IMR-90 (cell line): ENCODE measurements around the gene KNTC1. TPM values are rescaled to one million over a fixed set of nuclear protein-coding genes. Genes with fewer than 3 reads are reported as not detected.

Experiments
- ATAC-seq: fragments of 200-7000 bp; cut with Tn5 transposase; 2 replicates; pipeline ENCODE4 v1.9.1; 2020; ENCODE audit warnings: low read depth, mild to moderate bottlenecking, moderate library complexity
- BruUV-seq: library from RNA; stranded (reverse); fragments of 400-500 nt; replicated peaks from 2 replicates; lab custom pipeline; 2021; lab: Mats Ljungman, UMichigan
- CTCF ChIA-PET: fragments of 300-600 bp; formaldehyde crosslinking; extraction: SDS; loops from one replicate; lab custom pipeline; 2021; ENCODE audit warnings: antibody characterized with exemption; lab: Yijun Ruan, JAX
- POLR2A ChIA-PET: fragments of 300-600 bp; sonication (Branson Sonifier 250); formaldehyde crosslinking; loops from one replicate; lab custom pipeline; 2022; ENCODE audit warnings: antibody characterized with exemption; ENCODE audit not compliant: unreplicated experiment; lab: Charles Lee
- DNase-seq: peaks from one replicate; pipeline ENCODE4 v3.0.0; 2013
- H2AFZ ChIP-seq: replicated peaks from 2 replicates; pipeline ENCODE3; 2013; ENCODE audit warnings: low read length, mild to moderate bottlenecking; ENCODE audit not compliant: poor library complexity
- H2AK5ac ChIP-seq: 2 replicates; pipeline ENCODE4 v1.6.1; 2013; ENCODE audit warnings: low read depth, low read length, inconsistent platforms
- H2AK9ac ChIP-seq: replicated peaks from 2 replicates; pipeline ENCODE3; 2013; ENCODE audit warnings: mild to moderate bottlenecking, low read depth, low read length, moderate library complexity; ENCODE audit not compliant: poor library complexity
- H2BK120ac ChIP-seq: 2 replicates; pipeline ENCODE4 v1.6.1; 2013; ENCODE audit warnings: low read depth, low read length, inconsistent platforms
- H2BK15ac ChIP-seq: 3 replicates; pipeline ENCODE4 v1.6.1; 2013; ENCODE audit warnings: low read depth, low read length, inconsistent platforms
- H2BK20ac ChIP-seq: 2 replicates; pipeline ENCODE4 v1.6.1; 2013; ENCODE audit warnings: low read depth, mild to moderate bottlenecking, inconsistent platforms, low read length, moderate library complexity
- H2BK5ac ChIP-seq: 2 replicates; pipeline ENCODE4 v1.6.1; 2013; ENCODE audit warnings: mild to moderate bottlenecking, low read depth, low read length, inconsistent platforms; ENCODE audit not compliant: poor library complexity, severe bottlenecking
- H3K14ac ChIP-seq: replicated peaks from 2 replicates; pipeline ENCODE4 v1.6.1; 2013; ENCODE audit warnings: low read depth, low read length, inconsistent platforms
- H3K18ac ChIP-seq: 2 replicates; pipeline ENCODE4 v1.6.1; 2013; ENCODE audit warnings: low read depth, low read length, control low read depth
- H3K23ac ChIP-seq: 2 replicates; pipeline ENCODE4 v1.6.1; 2013; ENCODE audit warnings: low read depth, low read length, inconsistent platforms
- H3K27ac ChIP-seq: 2 replicates; pipeline ENCODE4 v1.5.1; 2013; ENCODE audit warnings: mild to moderate bottlenecking, control low read depth, low read length; ENCODE audit not compliant: insufficient read depth
- H3K27me3 ChIP-seq: 2 replicates; pipeline ENCODE4 v1.6.1; 2013; ENCODE audit warnings: low read length; ENCODE audit not compliant: control insufficient read depth, insufficient read depth
- H3K36me3 ChIP-seq: 2 replicates; pipeline ENCODE4 v1.6.1; 2013; ENCODE audit warnings: low read length, mixed read lengths; ENCODE audit not compliant: control insufficient read depth, insufficient read depth
- H3K4ac ChIP-seq: 2 replicates; pipeline ENCODE4 v1.6.1; 2013; ENCODE audit warnings: low read depth, low read length, inconsistent platforms
- H3K4me1 ChIP-seq: 2 replicates; pipeline ENCODE4 v1.6.1; 2013; ENCODE audit warnings: low read length, mixed read lengths; ENCODE audit not compliant: control insufficient read depth, insufficient read depth
- H3K4me2 ChIP-seq: 2 replicates; pipeline ENCODE4 v1.6.1; 2013; ENCODE audit warnings: low read depth, mild to moderate bottlenecking, control low read depth, low read length, moderate library complexity
- H3K4me3 ChIP-seq: 2 replicates; pipeline ENCODE4 v1.5.1; 2013; ENCODE audit warnings: low read depth, mild to moderate bottlenecking, control low read depth, low read length, moderate library complexity; ENCODE audit not compliant: insufficient read depth
- H3K56ac ChIP-seq: 2 replicates; pipeline ENCODE4 v1.6.1; 2013; ENCODE audit warnings: low read length, inconsistent platforms; ENCODE audit not compliant: insufficient read depth; ENCODE audit errors: extremely low read depth
- H3K79me1 ChIP-seq, 2 experiments: 2 replicates each; pipeline ENCODE4 v1.6.1; 2013; ENCODE audit warnings: low read length in 2 of 2, inconsistent platforms in 1 of 2, low read depth in 1 of 2
- H3K9ac ChIP-seq: 2 replicates; pipeline ENCODE4 v1.6.1; 2013; ENCODE audit warnings: low read depth, low read length, control low read depth
- H3K9me1 ChIP-seq: 2 replicates; pipeline ENCODE4 v1.6.1; 2013; ENCODE audit warnings: low read length, inconsistent platforms; ENCODE audit not compliant: insufficient read depth
- H3K9me3 ChIP-seq: 2 replicates; pipeline ENCODE4 v1.6.1; 2013; ENCODE audit warnings: low read length; ENCODE audit not compliant: control insufficient read depth, insufficient read depth
- H4K20me1 ChIP-seq: 2 replicates; pipeline ENCODE4 v1.6.1; 2013; ENCODE audit warnings: low read length, inconsistent platforms; ENCODE audit not compliant: insufficient read depth
- H4K5ac ChIP-seq: 2 replicates; pipeline ENCODE4 v1.6.1; 2013; ENCODE audit warnings: mild to moderate bottlenecking, low read depth, low read length, control low read depth
- H4K8ac ChIP-seq, 2 experiments: 2 replicates each; pipeline ENCODE4 v1.6.1; 2013; ENCODE audit warnings: low read depth in 2 of 2, low read length in 2 of 2, control low read depth in 1 of 2, inconsistent platforms in 1 of 2
- H4K91ac ChIP-seq: 2 replicates; pipeline ENCODE4 v1.6.1; 2013; ENCODE audit warnings: low read depth, low read length, inconsistent platforms; ENCODE audit not compliant: insufficient read depth
- CEBPB ChIP-seq: IDR thresholded peaks from 2 replicates; pipeline ENCODE4 v1.6.1; 2012; ENCODE audit warnings: low read depth, low read length, improper control_type of control experiment
- USF2 ChIP-seq: fragments of 150-350 bp; IDR thresholded peaks from 2 replicates; pipeline ENCODE4 v1.6.1; 2017; ENCODE audit warnings: mild to moderate bottlenecking, antibody characterized with exemption, low read length, low read depth
- WGBS, 2 experiments: methylation state at CpG; one replicate each; pipeline versions ENCODE4 v1.1.5 to v1.1.7; 2013; ENCODE audit warnings: missing lambda C conversion rate in 2 of 2; ENCODE audit not compliant: insufficient read length in 1 of 2; ENCODE audit errors: extremely low coverage in 2 of 2; 5-methylcytosine and 5-hydroxymethylcytosine counted together
- dilution Hi-C: fragments of 300-500 bp; cut with HindIII; formaldehyde crosslinking; loops from one replicate; pipeline ENCODE4 v1.14.3; 2018; ENCODE audit warnings: low sequenced_read_pairs; ENCODE audit not compliant: unreplicated experiment
- in situ Hi-C: fragments of 300-500 bp; cut with MboI; formaldehyde crosslinking; loops from 3 replicates; pipeline ENCODE4 v1.14.3; 2019; ENCODE audit warnings: low sequenced_read_pairs, inconsistent platforms, mixed read lengths
- intact Hi-C: fragments of 100-400 bp; cut with micrococcal nuclease; formaldehyde crosslinking; loops from 2 replicates; pipeline ENCODE4 v1.10.0; 2022
- polyA plus RNA-seq, 3 experiments: library from polyadenylated mRNA; depleted of rRNA; stranded (reverse); fragments of >200 nt; gene quantifications; 2 replicates each; pipeline ENCODE4 v1.2.3, GENCODE V29; 2012; ENCODE audit warnings: low replicate concordance in 1 of 3
- total RNA-seq: library from RNA; depleted of rRNA; stranded (reverse); fragments of >200 nt; gene quantifications from 2 replicates; pipeline ENCODE4 v1.2.3, GENCODE V29; 2012

KNTC1 gene
- total and polyA plus RNA-seq, 2 of the 4 experiments (the other 2 are of a cell fraction), result 16.6 to 23.7 TPM

DNA sequence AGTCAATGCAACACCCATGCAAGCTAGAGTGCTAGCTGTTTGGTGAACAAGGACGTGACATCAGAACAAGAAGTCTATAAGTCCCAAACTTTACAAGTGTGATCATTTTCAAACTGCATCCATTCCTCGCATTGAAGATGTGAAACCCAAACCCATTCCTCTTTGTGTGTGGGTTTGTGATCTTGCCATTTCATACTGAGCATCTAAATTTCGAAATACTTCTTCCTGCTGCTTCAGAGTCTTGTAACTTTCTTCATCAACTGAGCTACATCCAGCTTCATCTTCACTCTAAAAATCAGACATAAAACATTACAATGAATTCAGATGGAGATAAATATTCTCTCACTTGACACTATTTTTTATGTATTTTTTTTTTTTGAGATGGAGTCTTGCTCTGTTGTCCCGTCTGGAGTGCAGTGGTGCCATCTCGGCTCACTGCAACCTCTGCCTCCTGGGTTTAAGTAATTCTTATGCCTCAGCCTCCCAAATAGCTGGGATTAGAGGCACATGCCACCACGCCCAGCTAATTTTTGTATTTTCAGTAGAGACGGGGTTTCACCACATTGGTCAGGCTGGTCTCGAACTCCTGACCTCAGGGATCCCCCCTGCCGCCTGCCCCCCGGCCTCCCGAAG is 21.5 kb upstream of the KNTC1 start:
- no peak overlapping the region for H2BK120ac ChIP-seq
- H2BK20ac ChIP-seq, result no peak overlapping the region
- no peak overlapping the region for H3K14ac ChIP-seq
- no peak overlapping the region for H4K5ac ChIP-seq
- no peak overlapping the region for H3K23ac ChIP-seq
- peaks cover 14 to 25% of the 10 kb centered on the region in 2 experiments; a peak in 3 of 4 replicates for H3K79me1 ChIP-seq
- no peak overlapping the region for H3K4me3 ChIP-seq
- TF ChIP-seq USF2 (no peak), CEBPB (peak; percentile 55)
- no peaks in the 10 kb centered on the region for H3K4me1 ChIP-seq
- H4K91ac ChIP-seq, result no peak overlapping the region
- in situ Hi-C loops, result no loop called here
- H2BK5ac ChIP-seq, result no peak overlapping the region
- BruUV-seq, result no TSS peak
- no peak overlapping the region for H3K9ac ChIP-seq
- H3K4ac ChIP-seq, result no peak overlapping the region
- H4K8ac ChIP-seq, result no peak overlapping the region
- H2AK5ac ChIP-seq, result no peak overlapping the region
- no peaks in the 10 kb centered on the region for H3K27me3 ChIP-seq
- WGBS, 2 experiments, result 90% methylated on average over 4 of the region's 11 CpGs; no CpG with 5 or more reads in 1 of the 2 experiments
- no peak overlapping the region for H3K27ac ChIP-seq
- intact Hi-C loops, result no loop called here
- H2AK9ac ChIP-seq, result no peak overlapping the region
- no peak for ATAC-seq
- no peak overlapping the region for H2BK15ac ChIP-seq
- ChIA-PET CTCF (no interaction called here), POLR2A (no interaction called here)
- no peak overlapping the region for H3K56ac ChIP-seq
- H3K4me2 ChIP-seq, result no peak overlapping the region
- no peak overlapping the region for H3K18ac ChIP-seq
- no peaks in the 10 kb centered on the region for H3K9me3 ChIP-seq
- dilution Hi-C loops, result no loop called here
- H3K36me3 ChIP-seq, result peaks cover 57% of the 10 kb centered on the region
- H3K9me1 ChIP-seq, result 0 out of 2 replicates have a peak, but pooled peaks cover 2% of the 10 kb centered on the region
- peak; percentile 6 for DNase-seq
- H2AFZ ChIP-seq, result no peak overlapping the region
- H4K20me1 ChIP-seq, result peaks cover 47% of the 10 kb centered on the region
